Tibial nerve (tissue), 4 donors: ENCODE measurements around the gene MEX3C. TPM values are rescaled to one million over a fixed set of nuclear protein-coding genes. Genes with fewer than 3 reads are reported as not detected.

ENCODE experiments used
- DNase-seq, 2 donors: peaks; one replicate each; pipeline ENCODE4 v3.0.0-alpha.2; 2019; ENCODE audit warnings: low spot score in 2 of 2
- H3K27ac ChIP-seq, 4 donors: fragments of 200-600 bp; sonication (generic) in 3 of 4; one replicate each; pipeline ENCODE4 v1.5.1; 2017 to 2019; ENCODE audit warnings: mild to moderate bottlenecking in 1 of 4
- H3K27me3 ChIP-seq, 2 donors: fragments of 200-600 bp; sonication (generic) in 1 of 2; one replicate each; pipeline versions ENCODE4 v1.5.1 to v1.6.0; 2017 to 2019
- H3K36me3 ChIP-seq, 3 donors: fragments of 200-600 bp; sonication (generic); one replicate each; pipeline ENCODE4 v1.5.1; 2018 to 2019
- H3K4me1 ChIP-seq, 4 donors: fragments of 200-600 bp; sonication (generic) in 3 of 4; one replicate each; pipeline ENCODE4 v1.5.1; 2017 to 2019
- H3K4me3 ChIP-seq, 4 donors: fragments of 200-600 bp; sonication (generic) in 3 of 4; one replicate each; pipeline ENCODE4 v1.5.1; 2017 to 2019; ENCODE audit warnings: mild to moderate bottlenecking in 1 of 4, moderate library complexity in 1 of 4
- H3K9me3 ChIP-seq, 4 donors: fragments of 200-600 bp; sonication (generic) in 3 of 4; one replicate each; pipeline ENCODE4 v1.5.1; 2017 to 2019
- EP300 ChIP-seq, 2 donors: sonication (generic); formaldehyde crosslinking; IDR thresholded peaks; one replicate each; pipeline ENCODE4 v1.6.1; 2017; ENCODE audit warnings: antibody characterized with exemption in 2 of 2, mild to moderate bottlenecking in 1 of 2
- POLR2A ChIP-seq, 2 donors: fragments of 450-650 bp; IDR thresholded peaks; one replicate each; pipeline ENCODE4 v1.6.1; 2017; ENCODE audit warnings: antibody characterized with exemption in 2 of 2, mild to moderate bottlenecking in 2 of 2, moderate library complexity in 2 of 2
- WGBS, 2 donors: methylation state at CpG; one replicate each; pipeline ENCODE4 v1.1.5; 2018; 5-methylcytosine and 5-hydroxymethylcytosine counted together
- total RNA-seq, 4 donors: library from RNA; depleted of rRNA; stranded (reverse); fragments of >200 nt; gene quantifications; one replicate each; pipeline ENCODE4 v1.1.0, GENCODE V29; 2016
- TF ChIP-seq, protein P1 (sequence below), 5 experiments: fragments of 200-600 bp in 3 of 5; fragments of 450-650 bp in 2 of 5; sonication (generic) in 3 of 5; IDR thresholded peaks; one replicate each; pipeline ENCODE4 v1.5.1; 2016 to 2019; ENCODE audit warnings: antibody characterized with exemption in 5 of 5, mild to moderate bottlenecking in 3 of 5, moderate library complexity in 2 of 5

MEX3C gene
- total RNA-seq, 4 donors from 2014 or later = 24.0 to 32.8 (median 28.5) TPM

DNA sequence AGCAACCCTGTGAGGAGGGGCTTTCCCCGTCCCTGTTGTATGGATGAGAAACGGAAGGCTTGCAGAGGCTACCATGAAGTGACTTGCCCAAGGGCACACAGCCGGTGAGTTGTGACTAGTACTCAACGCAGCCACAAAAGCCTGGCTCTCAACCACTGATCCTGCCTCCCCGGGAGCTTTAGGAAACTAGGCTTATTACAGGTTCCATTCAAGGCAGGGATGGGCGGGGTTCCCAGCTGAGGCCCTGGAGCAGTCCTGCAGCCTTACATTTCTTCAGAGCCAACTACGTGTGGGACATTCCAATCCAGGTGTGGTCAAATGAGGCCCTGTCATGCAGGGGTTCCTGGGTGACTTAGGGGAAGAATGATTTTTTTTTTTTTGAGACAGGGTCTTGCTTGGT, 59.6 kb downstream of the MEX3C start:
- 83 to 88% methylated on average over 7 of the region's 7 CpGs for WGBS, 2 donors
- Histone ChIP-seq H3K4me1 (peaks cover 0 to 8% (median 0%) of the 10 kb centered on the region in 4 donors), H3K4me3 (no peak overlapping the region), H3K9me3 (no peaks in the 10 kb centered on the region), H3K27ac (no peak overlapping the region), H3K27me3 (no peaks in the 10 kb centered on the region), H3K36me3 (no peaks in the 10 kb centered on the region)
- TF ChIP-seq POLR2A (IDR thresholded peaks at IDR 0.05) = no peak
- TF ChIP-seq, protein P1, sequence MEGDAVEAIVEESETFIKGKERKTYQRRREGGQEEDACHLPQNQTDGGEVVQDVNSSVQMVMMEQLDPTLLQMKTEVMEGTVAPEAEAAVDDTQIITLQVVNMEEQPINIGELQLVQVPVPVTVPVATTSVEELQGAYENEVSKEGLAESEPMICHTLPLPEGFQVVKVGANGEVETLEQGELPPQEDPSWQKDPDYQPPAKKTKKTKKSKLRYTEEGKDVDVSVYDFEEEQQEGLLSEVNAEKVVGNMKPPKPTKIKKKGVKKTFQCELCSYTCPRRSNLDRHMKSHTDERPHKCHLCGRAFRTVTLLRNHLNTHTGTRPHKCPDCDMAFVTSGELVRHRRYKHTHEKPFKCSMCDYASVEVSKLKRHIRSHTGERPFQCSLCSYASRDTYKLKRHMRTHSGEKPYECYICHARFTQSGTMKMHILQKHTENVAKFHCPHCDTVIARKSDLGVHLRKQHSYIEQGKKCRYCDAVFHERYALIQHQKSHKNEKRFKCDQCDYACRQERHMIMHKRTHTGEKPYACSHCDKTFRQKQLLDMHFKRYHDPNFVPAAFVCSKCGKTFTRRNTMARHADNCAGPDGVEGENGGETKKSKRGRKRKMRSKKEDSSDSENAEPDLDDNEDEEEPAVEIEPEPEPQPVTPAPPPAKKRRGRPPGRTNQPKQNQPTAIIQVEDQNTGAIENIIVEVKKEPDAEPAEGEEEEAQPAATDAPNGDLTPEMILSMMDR (IDR thresholded peaks at IDR 0.05) = no peak
- TF ChIP-seq EP300 (IDR thresholded peaks at IDR 0.05) = no peak
- DNase-seq = no peak

DNA sequence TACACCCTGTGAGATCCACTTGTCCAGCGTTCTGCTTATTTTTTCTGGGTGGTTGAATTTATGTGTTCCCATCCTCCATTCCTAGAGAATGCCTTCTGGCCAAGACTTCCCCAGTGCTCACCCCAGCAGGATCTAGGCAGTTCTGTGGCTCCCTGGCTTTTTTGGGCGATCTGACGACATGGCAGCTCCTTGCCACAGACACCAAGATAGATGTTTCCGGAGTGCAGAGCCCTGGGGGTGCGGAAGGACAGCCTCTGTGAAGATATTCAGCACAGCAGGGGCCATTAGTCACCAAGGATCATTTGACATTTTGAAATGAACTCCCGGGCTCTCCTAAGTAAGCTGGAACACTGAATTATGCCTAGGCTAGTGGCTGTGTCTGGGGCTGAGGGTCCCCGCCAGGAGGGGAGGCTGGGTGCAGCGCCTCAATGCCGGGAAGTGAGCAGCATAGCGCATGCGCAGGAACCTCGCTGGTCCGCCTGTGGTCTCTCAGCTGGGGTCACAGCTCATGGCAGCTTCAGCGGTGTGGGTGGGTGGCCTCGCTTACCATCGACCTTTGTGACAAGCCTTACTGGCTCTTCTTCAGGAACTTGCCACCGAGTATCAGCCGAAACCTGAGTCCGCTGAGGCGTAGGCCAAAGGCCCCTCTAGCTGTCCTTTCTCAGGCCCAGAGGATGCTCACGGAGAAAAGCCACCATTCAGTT, 60.3 kb downstream of the MEX3C start:
- peaks cover 0 to 8% (median 0%) of the 10 kb centered on the region in 4 donors for H3K4me1 ChIP-seq
- TF ChIP-seq POLR2A (IDR thresholded peaks at IDR 0.05) = no peak
- no peak for TF ChIP-seq EP300 (IDR thresholded peaks at IDR 0.05)
- TF ChIP-seq, protein P1 (IDR thresholded peaks at IDR 0.05) = no peak
- H3K36me3 ChIP-seq = no peaks in the 10 kb centered on the region
- no peak for DNase-seq
- WGBS, 2 donors = 87 to 90% methylated on average over 16 to 21 of the region's 21 CpGs
- no peaks in the 10 kb centered on the region for H3K27me3 ChIP-seq
- no peak overlapping the region for H3K4me3 ChIP-seq
- H3K9me3 ChIP-seq = no peaks in the 10 kb centered on the region
- H3K27ac ChIP-seq = no peak overlapping the region

DNA sequence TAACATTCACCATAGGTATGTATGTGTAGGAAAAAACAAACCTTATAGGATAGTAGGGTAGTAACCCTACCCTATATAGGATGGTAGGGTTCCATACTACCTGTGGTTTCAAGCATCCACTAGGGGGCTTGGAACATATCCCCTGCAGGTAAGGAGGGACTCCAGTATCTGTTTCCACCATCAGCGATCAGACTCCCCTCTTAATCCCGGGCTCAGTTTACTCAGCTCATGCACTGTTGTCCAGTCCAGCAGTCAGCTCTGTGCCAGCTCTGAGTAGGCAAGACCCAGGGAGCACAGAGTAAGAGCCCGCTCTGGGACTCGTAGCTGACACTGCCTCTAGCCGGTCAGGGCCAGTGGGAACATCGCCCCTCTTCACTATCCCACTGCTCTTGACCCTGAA, 61.7 kb downstream of the MEX3C start:
- H3K27me3 ChIP-seq = no peaks in the 10 kb centered on the region
- no peak overlapping the region for H3K4me3 ChIP-seq
- no peaks in the 10 kb centered on the region for H3K9me3 ChIP-seq
- 77 to 78% methylated on average over 6 of the region's 6 CpGs for WGBS, 2 donors
- no peak for DNase-seq
- TF ChIP-seq, protein P1 (IDR thresholded peaks at IDR 0.05) = peak in 1 of 5 experiments; percentile 11
- TF ChIP-seq EP300 (IDR thresholded peaks at IDR 0.05) (no peak), POLR2A (IDR thresholded peaks at IDR 0.05) (no peak)
- no peaks in the 10 kb centered on the region for H3K36me3 ChIP-seq
- no peak overlapping the region for H3K27ac ChIP-seq
- peaks cover 0 to 8% (median 0%) of the 10 kb centered on the region in 4 donors for H3K4me1 ChIP-seq

DNA sequence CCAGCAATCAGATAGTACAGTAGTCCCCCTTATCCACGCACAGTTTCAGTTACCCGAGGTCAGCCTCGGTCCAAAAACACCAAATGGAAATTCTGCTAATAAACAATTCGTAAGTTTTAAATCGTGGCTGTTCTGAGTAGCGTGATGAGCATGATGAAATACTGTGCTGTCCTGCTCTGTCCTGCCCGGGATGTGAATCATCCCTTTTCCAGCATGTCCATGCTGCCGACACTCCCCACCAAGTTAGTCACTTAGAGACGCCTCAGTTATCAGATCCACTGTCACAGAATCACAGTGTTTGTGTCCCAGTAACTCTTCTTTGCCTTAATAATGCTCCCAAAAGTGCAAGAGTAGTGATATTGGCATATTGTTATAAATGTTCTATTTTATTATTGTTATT, 62.1 kb downstream of the MEX3C start:
- Histone ChIP-seq H3K9me3 (no peaks in the 10 kb centered on the region), H3K4me1 (peaks cover 0 to 8% (median 0%) of the 10 kb centered on the region in 4 donors), H3K27me3 (no peaks in the 10 kb centered on the region), H3K27ac (no peak overlapping the region), H3K4me3 (no peak overlapping the region), H3K36me3 (no peaks in the 10 kb centered on the region)
- TF ChIP-seq, protein P1 (IDR thresholded peaks at IDR 0.05) = no peak
- TF ChIP-seq EP300 (IDR thresholded peaks at IDR 0.05) (no peak), POLR2A (IDR thresholded peaks at IDR 0.05) (no peak)
- 86 to 88% methylated on average over 9 of the region's 9 CpGs for WGBS, 2 donors
- DNase-seq = no peak

DNA sequence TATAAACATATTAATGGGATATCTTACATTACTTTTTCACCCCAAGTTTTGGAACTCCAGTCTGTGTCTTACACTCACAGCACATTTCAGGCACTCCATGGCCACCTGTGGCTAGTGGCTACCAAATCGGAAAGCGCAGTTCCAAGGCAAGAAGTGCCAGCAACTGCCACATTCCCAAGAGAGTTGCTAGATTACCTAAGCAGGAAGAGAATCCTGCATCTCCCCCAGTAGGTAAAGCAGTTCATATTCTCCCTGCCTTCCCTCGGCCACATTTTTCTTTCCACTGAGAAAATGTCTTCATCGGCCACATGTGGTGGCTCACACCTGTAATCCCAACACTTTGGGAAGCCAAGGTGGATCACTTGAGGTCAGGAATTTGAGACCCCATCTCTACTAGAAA, 62.8 kb downstream of the MEX3C start:
- no peaks in the 10 kb centered on the region for H3K9me3 ChIP-seq
- H3K4me1 ChIP-seq = peaks cover 0 to 8% (median 0%) of the 10 kb centered on the region in 4 donors
- H3K27ac ChIP-seq = no peak overlapping the region
- TF ChIP-seq, protein P1 (IDR thresholded peaks at IDR 0.05) = no peak
- TF ChIP-seq EP300 (IDR thresholded peaks at IDR 0.05) = no peak
- TF ChIP-seq POLR2A (IDR thresholded peaks at IDR 0.05) = no peak
- H3K36me3 ChIP-seq = no peaks in the 10 kb centered on the region
- no peaks in the 10 kb centered on the region for H3K27me3 ChIP-seq
- DNase-seq = no peak
- 88 to 93% methylated on average over 4 of the region's 4 CpGs for WGBS, 2 donors
- no peak overlapping the region for H3K4me3 ChIP-seq
